Activated CD4-positive, alpha-beta T cell treated with anti-CD3 and anti-CD28 coated beads for 36 hours (primary cell): ENCODE results near the gene LATS1. TPM values are rescaled to one million over a fixed set of nuclear protein-coding genes. Genes with fewer than 3 reads are reported as not detected.
A peak's percentile ranks its signal among the peaks of the same experiment; 100 is the strongest.
"Not testable (repeated sequence)": the region's sequence is repeated elsewhere in the genome, so short reads cannot be mapped to it uniquely, and the experiment has no call there.

Experiments
- ATAC-seq: fragments of 200-7000 bp; cut with Tn5 transposase; one replicate; pipeline ENCODE4 v1.10.0; 2021; ENCODE audit warnings: mild to moderate bottlenecking, moderate library complexity
- CTCF ChIA-PET: fragments of 350-600 bp; sonication (Branson Sonifier 250); formaldehyde crosslinking; loops from one replicate; lab custom pipeline; 2021; ENCODE audit warnings: antibody characterized with exemption; lab: Charles Lee
- POLR2A ChIA-PET: fragments of 350-600 bp; sonication (Branson Sonifier 250); formaldehyde crosslinking; loops from one replicate; lab custom pipeline; 2021; ENCODE audit warnings: antibody characterized with exemption, inconsistent platforms; lab: Charles Lee
- DNase-seq: peaks from one replicate; pipeline ENCODE4 v3.0.0-alpha.2; 2020
- H3K27ac Mint-ChIP-seq: one replicate; pipeline ENCODE4 v1.8.0; 2021; ENCODE audit warnings: mixed read lengths
- H3K27me3 Mint-ChIP-seq: one replicate; pipeline ENCODE4 v1.8.0; 2021; ENCODE audit warnings: mixed read lengths
- H3K36me3 Mint-ChIP-seq: one replicate; pipeline ENCODE4 v1.8.0; 2021; ENCODE audit warnings: low read depth, mixed read lengths
- H3K4me1 Mint-ChIP-seq: one replicate; pipeline ENCODE4 v1.8.0; 2021; ENCODE audit warnings: mixed read lengths
- H3K4me3 Mint-ChIP-seq: one replicate; pipeline ENCODE4 v1.8.0; 2021; ENCODE audit warnings: mild to moderate bottlenecking, moderate library complexity, mixed read lengths
- H3K9me3 Mint-ChIP-seq: one replicate; pipeline ENCODE4 v1.8.0; 2021; ENCODE audit warnings: low read depth, mixed read lengths
- intact Hi-C, 2 experiments: fragments of 100-400 bp; cut with DNase I in 1 of 2; cut with micrococcal nuclease in 1 of 2; formaldehyde crosslinking; loops; one replicate each; pipeline versions ENCODE4 v1.14.2 to v1.15.1; 2022 to 2024; cut with DNase I, micrococcal nuclease
- total RNA-seq, 2 experiments: library from RNA; stranded (reverse); gene quantifications; one replicate each; pipeline ENCODE4 v1.2.3, GENCODE V29; 2021

LATS1 gene
- total RNA-seq, 2 experiments from 2014 or later = 21.2 to 23.5 TPM

DNA sequence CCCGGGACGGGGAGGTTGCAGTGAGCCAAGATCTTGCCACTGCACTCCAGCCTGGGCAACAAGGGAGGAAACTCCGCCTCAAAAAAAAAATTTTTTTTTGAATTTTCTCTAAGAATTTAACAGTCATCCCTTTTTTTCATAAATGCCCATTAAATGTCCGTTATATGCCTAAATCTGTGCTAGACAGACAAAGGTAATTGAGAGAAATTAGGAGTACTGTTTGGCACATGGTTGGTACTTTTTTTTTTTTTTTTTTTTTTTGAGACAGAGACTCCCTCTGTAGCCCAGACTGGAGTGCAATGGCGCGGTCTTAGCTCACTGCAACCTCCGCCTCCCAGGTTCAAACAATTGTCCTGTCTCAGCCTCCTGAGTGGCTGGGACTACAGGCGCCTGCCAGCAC lies 33.3 kb upstream of the LATS1 start:
- peaks cover 42% of the 10 kb centered on the region for H3K4me1 Mint-ChIP-seq

DNA sequence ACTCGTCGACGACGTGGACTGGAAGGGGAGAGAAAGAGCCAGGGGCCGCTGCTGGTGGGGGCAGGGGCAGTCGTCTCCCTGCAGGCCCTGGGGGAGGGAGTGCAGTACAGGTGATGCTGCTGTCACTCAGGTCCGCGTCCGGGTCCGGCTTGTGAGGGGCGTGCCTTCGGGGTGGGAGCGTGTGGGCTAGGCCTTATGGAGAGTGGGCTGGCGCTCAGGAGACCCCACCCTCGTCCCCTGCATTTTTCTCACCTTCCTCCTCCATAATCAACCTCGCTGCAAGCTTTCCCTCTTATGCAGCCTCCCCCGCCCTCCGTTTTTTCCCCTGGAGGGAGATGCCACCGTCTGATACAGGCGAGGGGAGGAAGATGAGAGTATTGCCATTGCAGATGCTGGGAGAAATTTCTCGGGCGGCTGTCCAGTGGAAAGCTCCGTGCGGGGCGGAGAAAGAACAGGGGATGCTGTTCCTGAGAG lies 32.3 kb upstream of the LATS1 start:
- ATAC-seq = peak; percentile 50
- peaks cover 44% of the 10 kb centered on the region for H3K4me1 Mint-ChIP-seq
- H3K36me3 Mint-ChIP-seq = peaks cover 7% of the 10 kb centered on the region
- no peaks in the 10 kb centered on the region for H3K27me3 Mint-ChIP-seq
- H3K4me3 Mint-ChIP-seq = peak overlapping the region; percentile 90
- intact Hi-C loops = loop anchor here in 1 of 2 experiments (1.0 kb wide), 1 partner anchor 102 kb away; the partner anchor contains the start of gene KATNA1
- DNase-seq = peak; percentile 81
- peak overlapping the region; percentile 80 for H3K27ac Mint-ChIP-seq
- CTCF ChIA-PET = interaction anchor here (1.1 to 1.5 kb wide), 2 partner anchors 33 to 72 kb away, joined by 4 to 5 read pairs; no protein-coding TSS in a partner anchor
- POLR2A ChIA-PET = interaction anchor here (0.6 to 1.5 kb wide), 2 partner anchors 32 kb away, joined by 3 to 7 read pairs; partner anchors contain the start of gene LATS1
- H3K9me3 Mint-ChIP-seq = no peaks in the 10 kb centered on the region

More for the DNA sequence above, 33.3 kb upstream of the LATS1 start:
- ChIA-PET POLR2A (no interaction called here), CTCF (no interaction called here)
- no peak for ATAC-seq
- Mint-ChIP-seq H3K27ac (no peak overlapping the region), H3K27me3 (no peaks in the 10 kb centered on the region), H3K9me3 (no peaks in the 10 kb centered on the region), H3K36me3 (peaks cover 5% of the 10 kb centered on the region), H3K4me3 (peak overlapping the region; percentile 90)
- no peak for DNase-seq
- intact Hi-C loops = no loop called here

DNA sequence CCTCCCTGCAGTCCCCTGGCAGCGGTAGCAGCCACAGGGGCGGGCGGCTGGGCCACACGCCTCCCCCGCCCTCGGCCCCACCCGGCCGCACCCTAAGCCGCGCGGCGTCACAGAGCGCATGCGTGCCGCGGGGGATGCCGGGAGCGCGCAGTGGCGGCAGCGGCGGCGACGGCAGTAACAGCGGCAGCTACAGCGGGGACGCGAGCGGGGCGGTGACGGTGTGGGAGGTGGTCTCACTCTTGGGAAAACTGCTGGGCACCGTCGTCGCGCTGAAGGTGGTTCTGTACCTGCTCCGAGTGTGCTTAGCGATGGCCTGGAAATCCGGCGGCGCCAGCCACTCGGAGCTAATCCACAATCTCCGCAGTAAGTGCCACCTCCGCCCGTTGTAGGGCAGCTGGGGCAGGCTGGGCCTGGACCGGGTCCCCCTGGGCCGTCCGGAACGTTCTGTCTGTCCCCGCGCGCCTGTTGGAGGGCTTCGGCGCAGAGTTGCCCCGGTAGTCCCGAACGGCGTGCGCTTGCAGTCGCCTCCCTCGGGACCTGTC lies 31.8 kb upstream of the LATS1 start, which contains the start of gene PCMT1:
PCMT1 (plus strand) TSS at position 148 of the 542 bp plus-strand sequence; CDS start at position 309, 161 bp downstream.
- peaks cover 44% of the 10 kb centered on the region for H3K4me1 Mint-ChIP-seq
- H3K27ac Mint-ChIP-seq = peak within 1 kb of the TSS; percentile 85
- peaks cover 7% of the 10 kb centered on the region for H3K36me3 Mint-ChIP-seq
- DNase-seq = peak; percentile 94
- no peaks in the 10 kb centered on the region for H3K9me3 Mint-ChIP-seq
- peak within 1 kb of the TSS; percentile 90 for H3K4me3 Mint-ChIP-seq
- ATAC-seq = peak; percentile 81
- POLR2A ChIA-PET = interaction anchor here (1.5 kb wide), 1 partner anchor 32 kb away, joined by 7 read pairs; the partner anchor contains the start of gene LATS1
- H3K27me3 Mint-ChIP-seq = no peaks in the 10 kb centered on the region
- intact Hi-C loops = loop anchor here (1.0 to 5.0 kb wide), 6 partner anchors 101 to 1703 kb away; partner anchors contain the start of genes ULBP1 (in 2 of the 2), GINM1 (in 1 of the 2), KATNA1 (in 1 of the 2) and LRP11 (in 1 of the 2)
- CTCF ChIA-PET = interaction anchor here (1.1 to 1.5 kb wide), 2 partner anchors 33 to 72 kb away, joined by 4 to 5 read pairs; no protein-coding TSS in a partner anchor

DNA sequence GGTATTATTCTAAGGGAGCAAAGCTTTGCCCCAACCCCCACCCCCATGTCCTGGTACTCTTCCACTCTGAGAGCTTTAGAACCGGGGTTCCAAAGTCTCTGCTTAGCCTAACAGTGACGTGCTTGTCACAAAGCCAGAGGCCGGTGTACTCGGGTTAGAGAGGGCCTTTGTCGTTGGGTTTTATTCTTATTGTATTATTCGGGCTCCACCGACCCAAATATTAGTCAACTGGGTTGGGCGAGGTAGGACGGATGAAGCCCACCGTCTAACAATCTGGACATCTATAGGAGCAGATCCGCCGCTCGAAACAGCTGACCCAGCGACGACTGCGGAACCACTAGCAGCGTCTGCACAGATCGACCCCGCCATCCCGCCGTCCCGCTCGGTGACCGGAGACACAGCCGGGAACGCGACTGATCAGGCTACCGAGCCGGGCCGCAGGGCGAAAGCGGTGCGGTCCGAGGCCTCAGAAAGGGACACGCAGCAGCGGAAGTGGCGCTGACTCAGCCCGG lies 31.2 kb upstream of the LATS1 start:
- ATAC-seq = peak; percentile 17
- CTCF ChIA-PET = interaction anchor here (1.1 to 1.5 kb wide), 3 partner anchors 32 to 115 kb away, joined by 3 to 5 read pairs (median 4); partner anchors contain the start of gene LRP11
- intact Hi-C loops = loop anchor here (1.0 to 5.0 kb wide), 5 partner anchors 115 to 1703 kb away; partner anchors contain the start of genes ULBP1 (in 2 of the 2), GINM1 (in 1 of the 2), LRP11 (in 1 of the 2) and MTHFD1L (in 1 of the 2)

DNA sequence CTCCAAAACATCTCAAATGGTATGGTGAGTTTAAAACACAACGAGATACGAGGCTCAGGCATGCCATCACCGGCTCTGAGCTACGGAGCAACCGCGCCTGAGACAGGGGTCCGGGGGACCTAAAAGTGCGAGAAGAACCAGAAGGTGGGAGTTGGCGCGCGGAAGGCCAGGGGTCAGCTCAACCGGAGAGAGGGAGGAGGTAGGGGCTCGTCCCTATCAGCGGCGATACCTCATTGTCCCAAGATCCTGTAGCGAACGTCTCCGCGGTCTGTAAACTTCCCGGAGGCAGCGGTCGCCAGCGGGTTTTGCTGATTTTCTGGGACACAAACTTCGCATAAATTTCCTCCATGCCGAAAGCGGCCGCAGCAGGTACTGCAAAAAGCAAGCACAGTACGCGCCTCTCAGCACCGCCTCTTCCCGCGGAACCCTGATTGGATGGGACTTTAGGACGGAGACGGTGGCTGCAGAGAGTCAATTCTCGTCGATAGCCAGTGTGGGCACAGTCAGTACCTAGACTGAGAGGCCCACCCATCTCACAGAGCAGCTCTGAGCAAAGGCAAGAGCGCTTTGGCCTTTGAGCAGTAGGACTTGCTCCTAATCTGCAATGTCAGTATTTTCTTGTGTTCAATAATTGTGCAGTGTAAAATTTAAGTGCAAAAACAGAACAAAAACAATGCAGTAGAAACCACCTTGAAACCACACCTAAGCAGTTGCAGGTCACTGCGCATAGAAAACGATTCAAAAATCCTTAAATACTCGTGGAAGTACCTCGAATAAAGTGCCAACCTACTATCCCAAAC lies 28.4 kb upstream of the LATS1 start, which contains the start of gene NUP43:
NUP43 (minus strand) TSS at position 383 of the 800 bp plus-strand sequence; CDS start at position 349, 34 bp downstream.
- H3K27me3 Mint-ChIP-seq = no peaks in the 10 kb centered on the region
- H3K4me3 Mint-ChIP-seq = peak within 1 kb of the TSS; percentile 98
- peak within 1 kb of the TSS; percentile 96 for H3K27ac Mint-ChIP-seq
- intact Hi-C loops = loop anchor here (1.0 to 5.0 kb wide), 10 partner anchors 28 to 1706 kb away; partner anchors contain the start of genes KATNA1 (in 2 of the 2), LATS1 (in 2 of the 2), ULBP1 (in 2 of the 2) and GINM1 (in 1 of the 2)
- ChIA-PET CTCF (interaction anchor here (0.6 to 2.7 kb wide), 11 partner anchors 10 to 119 kb away, joined by 3 to 12 read pairs (median 3); partner anchors contain the start of gene LATS1), POLR2A (interaction anchor here (1.4 kb wide), 1 partner anchor 28 kb away, joined by 4 read pairs; the partner anchor contains the start of gene LATS1)
- ATAC-seq (peak; percentile 67), DNase-seq (peak; percentile 96)
- H3K9me3 Mint-ChIP-seq = no peaks in the 10 kb centered on the region
- peaks cover 22% of the 10 kb centered on the region for H3K36me3 Mint-ChIP-seq
- H3K4me1 Mint-ChIP-seq = peaks cover 27% of the 10 kb centered on the region

More for the DNA sequence above, 31.2 kb upstream of the LATS1 start:
- H3K4me3 Mint-ChIP-seq = peak overlapping the region; percentile 90
- peaks cover 44% of the 10 kb centered on the region for H3K4me1 Mint-ChIP-seq
- peak overlapping the region; percentile 85 for H3K27ac Mint-ChIP-seq
- DNase-seq, H3K36me3 Mint-ChIP-seq, H3K9me3 Mint-ChIP-seq, H3K27me3 Mint-ChIP-seq: not testable (repeated sequence)
- POLR2A ChIA-PET = interaction anchor here (1.5 kb wide), 1 partner anchor 31 kb away, joined by 7 read pairs; the partner anchor contains the start of gene LATS1

DNA sequence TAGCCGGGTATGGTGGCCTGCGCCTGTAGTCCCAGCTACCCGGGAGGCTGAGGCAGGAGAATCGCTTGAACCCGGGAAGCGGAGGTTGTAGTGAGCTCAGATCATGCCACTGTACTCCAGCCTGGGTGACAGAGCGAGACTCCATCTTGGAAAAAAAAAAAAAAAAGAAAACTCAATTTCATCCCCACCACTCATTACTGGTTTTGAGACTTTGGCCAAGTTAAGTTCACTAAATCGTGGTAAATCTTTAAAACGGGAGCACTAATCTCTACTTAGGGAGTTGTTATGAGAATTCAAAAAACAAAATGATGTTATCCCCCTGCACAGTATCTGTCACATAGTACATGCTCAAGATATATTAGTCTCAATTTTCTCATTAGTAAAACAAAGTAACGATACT lies 27.4 kb upstream of the LATS1 start:
- H3K4me3 Mint-ChIP-seq = peak overlapping the region; percentile 98
- intact Hi-C loops = loop anchor here (5.0 kb wide), 3 partner anchors 217 to 1707 kb away; partner anchors contain the start of genes ULBP1 (in 2 of the 2), MTHFD1L (in 1 of the 2) and RMND1 (in 1 of the 2)
- CTCF ChIA-PET = interaction anchor here (0.7 to 2.7 kb wide), 9 partner anchors 14 to 94 kb away, joined by 3 to 12 read pairs (median 3); partner anchors contain the start of gene LATS1
- H3K4me1 Mint-ChIP-seq = peaks cover 21% of the 10 kb centered on the region
- DNase-seq, ATAC-seq, H3K27me3 Mint-ChIP-seq, POLR2A ChIA-PET, H3K9me3 Mint-ChIP-seq: not testable (repeated sequence)
- H3K36me3 Mint-ChIP-seq = peaks cover 29% of the 10 kb centered on the region
- H3K27ac Mint-ChIP-seq = peak overlapping the region; percentile 96

DNA sequence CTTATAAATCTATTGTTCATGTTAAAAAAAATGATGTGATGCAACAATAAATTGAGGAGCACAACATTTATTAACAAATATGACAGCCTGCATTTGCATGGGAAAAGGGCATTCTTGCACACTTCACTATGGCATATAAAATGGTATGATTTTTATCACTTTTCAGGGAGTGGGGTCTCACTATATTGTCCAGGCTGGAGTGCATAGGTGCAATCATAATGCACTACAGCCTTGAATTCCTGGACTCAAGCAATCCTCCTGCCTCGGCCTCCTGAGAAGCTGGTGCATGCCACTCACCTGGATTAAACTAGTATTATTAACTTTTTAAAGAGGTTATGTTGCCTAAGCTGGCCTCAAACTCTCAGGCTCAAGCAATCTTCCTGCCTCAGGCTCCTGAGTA lies 17.0 kb upstream of the LATS1 start:
- H3K27me3 Mint-ChIP-seq = no peaks in the 10 kb centered on the region
- no peaks in the 10 kb centered on the region for H3K4me1 Mint-ChIP-seq
- intact Hi-C loops = no loop called here
- peaks cover 36% of the 10 kb centered on the region for H3K36me3 Mint-ChIP-seq
- CTCF ChIA-PET = interaction anchor here (1.2 kb wide), 1 partner anchor 10 kb away, joined by 3 read pairs; no protein-coding TSS in a partner anchor
- ATAC-seq = no peak
- H3K27ac Mint-ChIP-seq = no peak overlapping the region
- no peak overlapping the region for H3K4me3 Mint-ChIP-seq
- no peak for DNase-seq
- no peaks in the 10 kb centered on the region for H3K9me3 Mint-ChIP-seq
- POLR2A ChIA-PET = no interaction called here

DNA sequence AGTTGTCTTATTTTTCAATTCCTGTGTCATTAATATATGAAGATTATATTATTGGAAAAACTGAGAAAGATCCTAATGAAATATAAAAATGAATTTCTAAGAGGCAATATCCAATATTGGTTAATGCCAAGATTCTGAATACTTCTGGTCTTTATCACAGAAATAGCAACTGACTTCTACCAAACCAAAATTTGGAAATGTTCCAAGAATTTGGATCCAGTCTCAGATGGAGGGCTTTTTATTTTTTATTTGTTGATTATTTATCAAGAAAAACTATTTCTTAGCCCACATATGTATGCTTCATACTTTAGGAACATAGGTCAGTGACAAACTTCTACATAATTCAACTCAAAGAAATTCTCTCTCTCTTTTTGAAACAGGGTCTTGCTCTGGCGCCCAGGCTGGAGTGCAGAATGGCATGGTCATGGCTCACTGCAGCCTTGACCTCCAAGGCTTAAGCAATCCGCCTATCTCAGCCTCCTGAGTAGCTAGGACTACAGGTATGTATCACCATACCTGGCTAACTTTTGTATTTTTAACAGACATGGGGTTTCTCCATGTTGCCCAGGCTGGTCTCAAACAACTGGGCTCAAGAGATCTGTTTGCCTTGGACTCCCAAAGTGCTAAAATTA lies 15.3 kb upstream of the LATS1 start:
- Mint-ChIP-seq H3K4me1 (peaks cover 13% of the 10 kb centered on the region), H3K36me3 (peaks cover 33% of the 10 kb centered on the region), H3K9me3 (no peaks in the 10 kb centered on the region), H3K4me3 (no peak overlapping the region), H3K27ac (no peak overlapping the region), H3K27me3 (no peaks in the 10 kb centered on the region)
- CTCF ChIA-PET = interaction anchor here (0.9 to 1.0 kb wide), 2 partner anchors 9 to 90 kb away, joined by 3 read pairs; no protein-coding TSS in a partner anchor
- POLR2A ChIA-PET = no interaction called here
- intact Hi-C loops = no loop called here
- ATAC-seq (no peak), DNase-seq (no peak)

DNA sequence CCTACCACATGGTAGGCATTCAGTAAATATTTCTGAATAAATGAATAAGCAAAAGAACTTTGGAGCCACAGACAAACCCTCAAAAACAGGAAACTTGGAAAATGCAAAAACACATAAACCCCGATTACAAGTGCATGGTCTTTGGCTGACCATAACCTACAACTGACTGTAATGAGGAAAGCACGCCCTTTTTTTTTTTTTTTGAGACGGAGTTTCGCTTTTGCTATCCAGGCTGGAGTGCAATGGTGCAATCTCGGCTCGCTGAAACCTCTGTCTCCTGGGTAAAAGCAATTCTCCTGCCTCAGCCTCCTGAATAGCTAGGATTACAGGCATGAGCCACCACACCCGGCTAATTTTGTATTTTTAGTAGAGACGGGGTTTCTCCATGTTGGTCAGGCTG lies 11.9 kb upstream of the LATS1 start:
- ChIA-PET POLR2A (no interaction called here), CTCF (interaction anchor here (0.7 to 1.2 kb wide), 2 partner anchors 16 to 137 kb away, joined by 3 read pairs; no protein-coding TSS in a partner anchor)
- DNase-seq (no peak), ATAC-seq (no peak)
- H3K27ac Mint-ChIP-seq = no peak overlapping the region
- intact Hi-C loops = loop anchor here in 1 of 2 experiments (10.0 kb wide), 1 partner anchor 135 kb away; the partner anchor contains the start of gene LRP11
- peaks cover 17% of the 10 kb centered on the region for H3K4me1 Mint-ChIP-seq
- H3K9me3 Mint-ChIP-seq = no peaks in the 10 kb centered on the region
- H3K27me3 Mint-ChIP-seq = no peaks in the 10 kb centered on the region
- H3K36me3 Mint-ChIP-seq = peaks cover 35% of the 10 kb centered on the region
- no peak overlapping the region for H3K4me3 Mint-ChIP-seq
